MG63 (cell line): Measurements from ENCODE around the gene ARHGAP6. TPM values are rescaled to one million over a fixed set of nuclear protein-coding genes. Genes with fewer than 3 reads are reported as not detected.
A peak's percentile ranks its signal among the peaks of the same experiment; 100 is the strongest.

Experiments
- DNase-seq: peaks from one replicate; pipeline ENCODE4 v3.0.0-alpha.2; 2020
- H3K27me3 ChIP-seq: fragments of 250-450 bp; sonication (Bioruptor Pico); 2 replicates; pipeline ENCODE4 v1.5.1; 2020; ENCODE audit warnings: mild to moderate bottlenecking, moderate library complexity
- H3K36me3 ChIP-seq: fragments of 250-450 bp; sonication (Bioruptor Pico); 2 replicates; pipeline ENCODE4 v1.5.1; 2020; ENCODE audit warnings: mild to moderate bottlenecking, moderate library complexity
- H3K4me3 ChIP-seq: fragments of 250-450 bp; sonication (Bioruptor Pico); 2 replicates; pipeline ENCODE4 v1.5.1; 2020; ENCODE audit warnings: mild to moderate bottlenecking, moderate library complexity
- H3K9me3 ChIP-seq: fragments of 250-450 bp; sonication (Bioruptor Pico); 2 replicates; pipeline ENCODE4 v1.5.1; 2020; ENCODE audit warnings: mild to moderate bottlenecking, moderate library complexity
- total RNA-seq: library from RNA; depleted of rRNA; stranded (reverse); fragments of >200 nt; shearing (Covaris generic); gene quantifications from 2 replicates; pipeline ENCODE4 v1.2.3, GENCODE V29; 2014; ENCODE audit warnings: low replicate concordance

Gene ARHGAP6
- total RNA-seq, 1 experiment from 2014 or later = 0.10 TPM

DNA sequence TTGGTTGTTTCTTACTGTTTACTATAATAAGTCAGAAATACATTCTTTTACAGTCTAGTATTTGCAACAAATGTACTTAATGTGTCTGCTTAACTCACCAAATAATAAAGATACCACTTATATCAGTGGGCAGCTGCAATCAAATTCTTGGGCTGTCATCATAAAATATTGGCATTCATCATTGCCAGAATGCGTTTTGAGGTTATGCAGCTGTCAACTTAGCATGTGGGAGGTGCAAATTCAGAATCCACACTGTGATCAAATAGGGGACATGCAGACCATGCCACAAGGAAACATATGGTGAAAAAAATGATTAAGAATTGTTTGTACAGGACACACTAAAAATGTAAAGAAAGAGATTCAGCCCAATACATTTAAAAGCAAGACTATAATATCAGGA lies 468.0 kb downstream of the ARHGAP6 start:
- Histone ChIP-seq H3K36me3 (no peaks in the 10 kb centered on the region), H3K27me3 (no peaks in the 10 kb centered on the region), H3K9me3 (no peaks in the 10 kb centered on the region), H3K4me3 (no peak overlapping the region)
- DNase-seq = no peak

DNA sequence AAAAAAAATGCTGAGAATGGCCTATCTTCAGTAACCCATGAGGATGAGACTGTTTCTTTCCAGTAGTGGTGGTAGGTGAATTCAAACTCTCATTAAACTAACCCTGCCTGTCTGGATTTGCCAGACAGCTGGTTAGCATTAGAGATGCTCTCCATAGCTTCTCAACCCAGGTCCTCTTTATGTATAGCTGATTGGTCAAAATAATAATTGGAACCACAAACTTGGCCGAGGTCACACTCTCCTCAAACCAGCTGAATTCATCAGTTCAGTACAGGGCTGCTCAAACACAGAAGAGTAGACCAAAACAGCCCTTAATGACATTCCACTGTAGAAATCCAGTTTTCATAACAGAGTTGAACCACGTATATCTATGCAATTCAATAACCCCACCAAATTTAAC lies 469.2 kb downstream of the ARHGAP6 start:
- Histone ChIP-seq H3K27me3 (no peaks in the 10 kb centered on the region), H3K9me3 (no peaks in the 10 kb centered on the region), H3K4me3 (no peak overlapping the region), H3K36me3 (no peaks in the 10 kb centered on the region)
- no peak for DNase-seq

DNA sequence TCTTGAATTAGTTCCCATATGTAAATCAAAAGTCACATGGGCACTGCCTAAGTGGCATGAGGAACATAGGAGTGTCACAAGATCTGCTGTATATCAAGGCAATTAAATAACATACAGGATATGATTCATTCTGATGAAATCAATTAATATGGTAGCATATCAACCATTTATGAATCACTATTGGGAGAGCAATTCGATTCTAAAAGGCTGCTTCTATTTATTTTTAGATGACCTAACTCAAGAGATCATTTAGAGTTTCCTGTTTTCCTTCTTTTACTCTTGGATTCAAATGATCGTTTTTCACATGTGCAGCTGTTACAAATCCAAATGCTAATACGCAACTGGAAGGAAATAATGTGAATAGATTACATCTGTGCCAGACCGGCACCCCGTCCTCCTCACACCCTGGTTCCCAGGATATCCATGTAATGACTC lies 472.7 kb downstream of the ARHGAP6 start:
- Histone ChIP-seq H3K27me3 (no peaks in the 10 kb centered on the region), H3K36me3 (no peaks in the 10 kb centered on the region), H3K4me3 (no peak overlapping the region), H3K9me3 (no peaks in the 10 kb centered on the region)
- no peak for DNase-seq

GRCh38 chrX:11190745-11191510 lies 474.8 kb downstream of the ARHGAP6 start:
- no peak for DNase-seq
- H3K36me3 ChIP-seq = no peaks in the 10 kb centered on the region
- H3K4me3 ChIP-seq = no peak overlapping the region
- H3K9me3 ChIP-seq = no peaks in the 10 kb centered on the region
- no peaks in the 10 kb centered on the region for H3K27me3 ChIP-seq

DNA sequence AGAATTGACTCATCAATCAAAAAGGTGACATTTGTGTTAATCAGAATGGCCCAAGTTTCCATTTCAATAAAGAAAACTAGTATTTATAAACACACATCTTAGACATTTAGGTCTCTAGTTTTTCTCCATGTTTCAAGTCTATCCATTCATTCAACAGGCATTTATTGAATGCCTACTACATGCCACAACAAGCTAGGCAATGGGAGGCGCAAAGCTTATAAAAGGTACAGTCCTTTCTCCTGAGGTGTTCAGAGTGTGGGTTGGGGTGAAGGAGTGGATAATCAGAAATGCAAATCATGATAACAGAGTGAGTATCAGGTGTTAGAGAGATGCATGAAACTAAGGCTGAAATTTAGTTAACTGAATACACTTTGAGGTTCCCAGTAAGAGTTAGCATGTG lies 476.6 kb downstream of the ARHGAP6 start:
- Histone ChIP-seq H3K27me3 (no peaks in the 10 kb centered on the region), H3K4me3 (no peak overlapping the region), H3K9me3 (no peaks in the 10 kb centered on the region), H3K36me3 (no peaks in the 10 kb centered on the region)
- DNase-seq = no peak

DNA sequence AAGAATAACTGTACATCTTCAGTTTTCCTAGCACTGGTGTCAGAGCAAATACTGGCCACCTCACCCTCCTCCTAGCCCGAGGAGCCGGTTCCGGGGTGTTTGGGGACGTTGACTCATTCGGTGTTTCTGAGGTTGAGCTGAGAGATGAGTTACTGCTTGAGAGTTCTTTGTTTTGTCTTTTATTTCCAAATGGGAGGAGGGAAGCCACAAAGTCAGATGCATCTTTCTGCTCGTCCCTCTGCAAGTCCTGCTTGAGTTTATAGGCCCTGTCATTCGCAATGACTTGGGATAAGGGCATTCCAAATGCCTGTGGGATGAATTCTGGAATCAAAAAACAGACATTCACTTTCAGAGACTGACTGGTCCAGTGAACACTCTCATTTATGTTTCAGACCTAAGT lies 477.1 kb downstream of the ARHGAP6 start:
- Histone ChIP-seq H3K4me3 (no peak overlapping the region), H3K27me3 (no peaks in the 10 kb centered on the region), H3K9me3 (no peaks in the 10 kb centered on the region), H3K36me3 (no peaks in the 10 kb centered on the region)
- no peak for DNase-seq

DNA sequence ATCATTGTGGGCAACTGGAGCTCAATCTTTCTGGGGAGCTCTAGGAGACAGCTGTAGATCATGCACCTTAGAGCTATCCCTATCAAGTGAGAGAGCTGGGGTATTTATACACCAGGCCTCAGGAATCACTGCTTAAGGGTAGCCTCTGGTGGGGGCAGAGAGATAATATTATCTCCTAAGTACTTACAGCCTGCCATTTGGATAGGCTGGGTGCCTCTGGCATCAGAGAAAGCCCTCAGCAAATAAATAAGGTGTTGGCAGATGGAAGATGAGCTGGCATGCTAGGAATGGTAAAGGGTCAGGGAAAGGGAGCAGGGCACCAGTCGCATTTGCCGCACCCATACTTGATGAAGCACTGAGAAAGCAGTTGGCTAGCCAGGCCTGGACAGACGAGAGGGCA lies 478.7 kb downstream of the ARHGAP6 start:
- Histone ChIP-seq H3K36me3 (no peaks in the 10 kb centered on the region), H3K4me3 (no peak overlapping the region), H3K27me3 (no peaks in the 10 kb centered on the region), H3K9me3 (no peaks in the 10 kb centered on the region)
- no peak for DNase-seq

- Histone ChIP-seq H3K9me3 (no peaks in the 10 kb centered on the region), H3K27me3 (no peaks in the 10 kb centered on the region), H3K36me3 (no peaks in the 10 kb centered on the region), H3K4me3 (no peak overlapping the region)
- DNase-seq = no peak
Measured at GRCh38 chrX:11185861-11186260, 479.9 kb downstream of the ARHGAP6 start.

DNA sequence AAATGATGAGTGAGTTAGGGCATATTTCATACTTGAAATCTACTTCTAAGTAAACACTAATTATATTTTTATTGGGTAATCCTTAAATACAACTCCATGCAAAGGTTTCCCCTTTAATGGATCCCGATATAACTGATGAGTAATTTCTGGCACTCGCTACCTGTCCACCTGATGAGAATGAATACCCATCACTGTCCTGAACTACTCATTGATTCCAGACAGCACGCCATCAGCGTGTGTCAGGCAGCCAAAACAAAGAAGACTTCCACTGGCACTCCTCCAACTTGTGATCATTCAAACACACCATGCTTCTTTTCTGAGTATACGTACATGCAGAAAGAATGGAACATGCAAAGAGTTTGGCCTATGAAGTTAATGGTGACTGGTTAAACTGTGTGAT lies 485.1 kb downstream of the ARHGAP6 start:
- Histone ChIP-seq H3K9me3 (no peaks in the 10 kb centered on the region), H3K36me3 (no peaks in the 10 kb centered on the region), H3K27me3 (no peaks in the 10 kb centered on the region), H3K4me3 (no peak overlapping the region)
- DNase-seq = no peak

- Histone ChIP-seq H3K9me3 (no peaks in the 10 kb centered on the region), H3K27me3 (no peaks in the 10 kb centered on the region), H3K36me3 (no peaks in the 10 kb centered on the region), H3K4me3 (no peak overlapping the region)
- DNase-seq = no peak
Measured at GRCh38 chrX:11172415-11172814, 493.3 kb downstream of the ARHGAP6 start.

GRCh38 chrX:11171956-11172355 lies 493.8 kb downstream of the ARHGAP6 start:
- no peak for DNase-seq
- H3K9me3 ChIP-seq = no peaks in the 10 kb centered on the region
- no peaks in the 10 kb centered on the region for H3K27me3 ChIP-seq
- H3K4me3 ChIP-seq = no peak overlapping the region
- H3K36me3 ChIP-seq = no peaks in the 10 kb centered on the region

GRCh38 chrX:11164433-11164832 lies 501.3 kb downstream of the ARHGAP6 start:
- no peak for DNase-seq
- Histone ChIP-seq H3K4me3 (no peak overlapping the region), H3K27me3 (no peaks in the 10 kb centered on the region), H3K9me3 (no peaks in the 10 kb centered on the region), H3K36me3 (no peaks in the 10 kb centered on the region)

DNA sequence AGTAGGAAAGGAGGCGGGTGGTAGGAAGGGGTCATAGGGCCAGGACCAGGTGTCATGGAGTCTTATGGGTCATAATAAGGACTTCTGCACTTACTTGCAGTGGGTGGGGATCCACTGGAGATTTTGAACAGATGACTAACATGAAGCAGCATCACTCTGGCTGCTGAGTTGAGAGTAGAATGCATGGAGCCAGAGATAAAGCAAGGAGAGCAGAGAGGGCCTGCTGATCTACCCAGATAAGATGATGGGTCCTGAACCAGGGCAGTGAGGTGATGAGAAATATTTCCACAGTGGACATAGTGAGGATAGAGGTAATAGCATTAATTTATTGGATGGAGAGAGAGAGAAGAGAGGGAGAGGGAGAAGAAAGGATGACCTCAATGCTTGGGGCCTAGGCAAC lies 506.6 kb downstream of the ARHGAP6 start:
- Histone ChIP-seq H3K9me3 (no peaks in the 10 kb centered on the region), H3K4me3 (no peak overlapping the region), H3K36me3 (no peaks in the 10 kb centered on the region), H3K27me3 (no peaks in the 10 kb centered on the region)
- DNase-seq = no peak

- no peak for DNase-seq
Measured at GRCh38 chrX:11151799-11152559, 513.7 kb downstream of the ARHGAP6 start.

DNA sequence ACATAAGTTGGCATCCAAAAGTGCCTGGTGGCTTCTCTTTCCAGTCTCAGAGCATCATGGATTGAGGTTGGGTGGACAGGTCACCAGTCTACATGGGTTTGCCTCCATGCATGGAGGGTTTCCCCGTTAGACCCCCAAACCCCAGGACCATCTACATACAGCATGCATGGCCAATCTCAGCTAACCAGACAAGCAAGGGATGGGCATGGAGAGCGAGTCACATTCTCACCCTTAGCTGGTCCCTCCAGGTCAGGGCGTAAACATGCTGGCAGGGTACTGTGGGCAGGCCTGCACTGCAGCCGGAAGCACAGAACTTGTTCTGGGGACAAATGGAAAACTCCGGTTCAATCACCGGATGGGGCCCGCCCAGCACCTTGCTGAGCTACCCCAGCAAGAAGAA lies 517.3 kb downstream of the ARHGAP6 start:
- no peak overlapping the region for H3K4me3 ChIP-seq
- no peaks in the 10 kb centered on the region for H3K27me3 ChIP-seq
- no peaks in the 10 kb centered on the region for H3K9me3 ChIP-seq
- no peak for DNase-seq
- H3K36me3 ChIP-seq = no peaks in the 10 kb centered on the region

More at GRCh38 chrX:11151799-11152559, 513.7 kb downstream of the ARHGAP6 start:
- Histone ChIP-seq H3K9me3 (no peaks in the 10 kb centered on the region), H3K27me3 (no peaks in the 10 kb centered on the region), H3K4me3 (no peak overlapping the region), H3K36me3 (no peaks in the 10 kb centered on the region)

DNA sequence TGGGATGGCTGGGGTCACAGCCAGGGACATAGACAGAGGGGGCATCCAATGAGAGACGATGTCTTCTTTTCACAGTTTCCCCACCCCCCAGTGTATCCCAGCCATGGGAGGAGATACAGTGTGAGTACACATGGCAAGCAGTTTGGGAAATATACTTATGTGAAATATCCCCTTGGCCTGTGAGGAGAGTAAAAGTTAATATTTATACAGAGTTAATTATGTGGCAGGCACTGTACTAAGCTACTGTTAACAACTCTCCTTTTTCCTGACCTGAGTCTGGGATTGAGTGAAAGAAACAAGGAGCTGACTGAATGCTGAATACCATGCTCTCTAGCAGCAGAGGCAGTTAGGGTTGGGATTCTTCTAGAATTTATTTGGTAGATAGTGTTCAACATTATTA lies 519.3 kb downstream of the ARHGAP6 start:
- no peaks in the 10 kb centered on the region for H3K36me3 ChIP-seq
- no peak overlapping the region for H3K4me3 ChIP-seq
- no peak for DNase-seq
- H3K27me3 ChIP-seq = no peaks in the 10 kb centered on the region
- no peaks in the 10 kb centered on the region for H3K9me3 ChIP-seq

DNA sequence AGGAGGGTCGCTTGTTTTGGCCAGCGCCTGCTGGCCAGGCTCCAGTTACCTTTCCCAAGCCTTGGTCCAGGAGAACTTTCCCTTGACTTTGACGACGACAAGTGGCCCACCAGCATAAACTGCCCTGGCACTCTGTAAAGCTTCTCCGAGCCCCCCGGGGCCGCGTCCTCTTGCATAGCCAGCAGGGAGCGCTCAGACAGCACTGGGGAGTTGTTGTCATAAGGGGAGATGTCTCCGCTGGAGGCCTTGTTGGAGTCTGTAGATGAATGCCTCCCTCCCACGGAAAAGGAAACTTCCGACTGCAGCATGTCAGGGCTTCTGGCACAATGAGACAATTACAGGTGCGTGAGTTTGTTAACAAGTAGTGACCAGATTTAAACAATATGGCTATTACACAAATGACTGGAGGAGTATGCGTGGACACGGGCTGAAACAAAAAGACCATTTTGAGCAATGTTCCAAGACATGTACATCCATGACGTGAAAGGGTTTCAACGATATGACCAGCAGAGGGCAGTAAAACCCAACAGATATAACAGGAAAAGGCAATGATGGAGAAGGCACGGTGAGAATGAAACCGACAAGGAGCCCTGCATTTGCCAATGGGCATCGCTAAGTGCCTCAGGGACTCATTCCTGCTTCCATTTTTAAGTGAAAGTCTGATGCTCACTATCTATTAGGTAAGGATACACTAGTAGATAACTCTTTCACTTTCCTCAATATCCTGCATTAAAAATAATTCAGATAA lies 521.6 kb downstream of the ARHGAP6 start:
- H3K27me3 ChIP-seq = no peaks in the 10 kb centered on the region
- DNase-seq = peak; percentile 21
- no peaks in the 10 kb centered on the region for H3K9me3 ChIP-seq

More for the DNA sequence above, 521.6 kb downstream of the ARHGAP6 start:
- no peaks in the 10 kb centered on the region for H3K36me3 ChIP-seq
- H3K4me3 ChIP-seq = no peak overlapping the region
